ENCODE results near the gene FANCC. TPM values are rescaled to one million over a fixed set of nuclear protein-coding genes. Genes with fewer than 3 reads are reported as not detected.

The FANCC gene
- total and polyA plus RNA-seq, 2 of the 4 experiments (the other 2 are of a cell fraction) = 4.7 to 6.3 TPM

DNA sequence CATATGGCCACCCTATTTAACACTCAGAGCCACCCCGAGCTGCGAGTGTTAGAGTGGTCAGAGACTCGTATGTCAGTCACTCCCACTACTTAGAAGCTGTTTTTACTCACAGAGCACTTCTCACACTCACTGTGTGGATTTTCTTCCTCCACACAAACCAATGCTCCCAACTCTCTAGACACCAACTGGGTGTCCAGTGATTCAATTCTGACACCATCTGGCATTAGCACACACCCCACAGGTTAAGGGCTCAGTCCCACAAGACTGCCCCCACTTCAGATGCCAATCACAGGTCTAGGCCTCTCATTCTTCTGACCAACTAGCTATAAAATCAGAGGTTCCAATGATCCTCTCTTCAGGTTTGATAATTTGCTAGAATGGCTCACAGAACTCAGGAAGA lies 174.8 kb downstream of the FANCC start:
- dilution Hi-C loops (cut with HindIII; ENCODE audit: low sequenced_read_pairs, unreplicated experiment) = no loop called here
- ATAC-seq (ENCODE audit: low read depth) = no peak
- Histone ChIP-seq H4K91ac (ENCODE audit: insufficient read depth, low read depth, low read length) (no peak overlapping the region), H4K8ac (ENCODE audit: low read depth in 2 of 2, low read length in 2 of 2) (no peak overlapping the region), H3K9ac (ENCODE audit: low read depth, low read length) (no peak overlapping the region), H2AFZ (replicated peaks; ENCODE audit: low read length, poor library complexity) (no peak overlapping the region), H3K4me2 (ENCODE audit: low read depth, low read length) (no peak overlapping the region), H2AK5ac (ENCODE audit: low read depth, low read length) (no peak overlapping the region), H3K14ac (replicated peaks; ENCODE audit: low read depth, low read length) (no peak overlapping the region), H2BK20ac (ENCODE audit: low read depth, low read length) (no peak overlapping the region), H3K9me1 (ENCODE audit: insufficient read depth, low read length) (0 out of 2 replicates have a peak, but pooled peaks cover 4% of the 10 kb centered on the region), H2BK15ac (ENCODE audit: low read depth, low read length) (peak overlapping the region; percentile 40; the same call in 2 of the 3 replicates), H3K27ac (ENCODE audit: insufficient read depth, low read length) (no peak overlapping the region), H3K9me3 (ENCODE audit: control insufficient read depth, insufficient read depth, low read length) (no peaks in the 10 kb centered on the region), H4K20me1 (ENCODE audit: insufficient read depth, low read length) (no peaks in the 10 kb centered on the region), H2AK9ac (replicated peaks; ENCODE audit: low read depth, low read length, poor library complexity) (no peak overlapping the region), H3K27me3 (ENCODE audit: control insufficient read depth, insufficient read depth, low read length) (no peaks in the 10 kb centered on the region), H3K56ac (ENCODE audit: extremely low read depth, insufficient read depth, low read length) (no peak overlapping the region), H3K4ac (ENCODE audit: low read depth, low read length) (no peak overlapping the region; the same call in 1 of the 2 replicates), H4K5ac (ENCODE audit: low read depth, low read length) (no peak overlapping the region), H3K18ac (ENCODE audit: low read depth, low read length) (no peak overlapping the region; the same call in 1 of the 2 replicates), H3K4me1 (ENCODE audit: control insufficient read depth, insufficient read depth, low read length) (peaks cover 6% of the 10 kb centered on the region; the same call in 1 of the 2 replicates), H3K4me3 (ENCODE audit: insufficient read depth, low read depth, low read length) (no peak overlapping the region), H2BK5ac (ENCODE audit: low read depth, low read length, poor library complexity, severe bottlenecking) (no peak overlapping the region), H3K79me1 (ENCODE audit: low read depth in 1 of 2, low read length in 2 of 2) (no peaks in the 10 kb centered on the region), H3K23ac (ENCODE audit: low read depth, low read length) (no peak overlapping the region; the same call in 1 of the 2 replicates), H3K36me3 (ENCODE audit: control insufficient read depth, insufficient read depth, low read length) (no peaks in the 10 kb centered on the region), H2BK120ac (ENCODE audit: low read depth, low read length) (no peak overlapping the region)
- in situ Hi-C loops (cut with MboI; ENCODE audit: low sequenced_read_pairs) = no loop called here
- DNase-seq = no peak
- ChIA-PET POLR2A (ENCODE audit: unreplicated experiment) (no interaction called here), CTCF (interaction anchor here (0.9 to 2.1 kb wide), 2 partner anchors 11 to 26 kb away, joined by 4 to 9 read pairs; no protein-coding TSS in a partner anchor)
- no TSS peak for BruUV-seq (replicated peaks)
- WGBS, 2 experiments (ENCODE audit: extremely low coverage in 2 of 2, insufficient read length in 1 of 2) = no CpG with 5 or more reads among the region's 3 CpGs
- TF ChIP-seq RFX5 (IDR thresholded peaks at IDR 0.05; ENCODE audit: low read depth, low read length) (no peak), RCOR1 (IDR thresholded peaks at IDR 0.05; ENCODE audit: insufficient replicate concordance, low read length) (no peak), NFE2L2 (IDR thresholded peaks at IDR 0.05; ENCODE audit: low read depth, low read length) (no peak), MAZ (IDR thresholded peaks at IDR 0.05; ENCODE audit: borderline replicate concordance, low read depth, low read length) (no peak), CEBPB (IDR thresholded peaks at IDR 0.05; ENCODE audit: low read depth, low read length) (no peak), POLR2A (IDR thresholded peaks at IDR 0.05; ENCODE audit: low read depth, low read length) (no peak), MXI1 (IDR thresholded peaks at IDR 0.05; ENCODE audit: borderline replicate concordance, low read depth, low read length) (no peak), SMC3 (IDR thresholded peaks at IDR 0.05; ENCODE audit: low read depth, low read length) (no peak), MAFK (IDR thresholded peaks at IDR 0.05; ENCODE audit: low read depth, low read length) (no peak), BHLHE40 (IDR thresholded peaks at IDR 0.05; ENCODE audit: low read depth, low read length) (no peak)
- TF ChIP-seq, protein P1, sequence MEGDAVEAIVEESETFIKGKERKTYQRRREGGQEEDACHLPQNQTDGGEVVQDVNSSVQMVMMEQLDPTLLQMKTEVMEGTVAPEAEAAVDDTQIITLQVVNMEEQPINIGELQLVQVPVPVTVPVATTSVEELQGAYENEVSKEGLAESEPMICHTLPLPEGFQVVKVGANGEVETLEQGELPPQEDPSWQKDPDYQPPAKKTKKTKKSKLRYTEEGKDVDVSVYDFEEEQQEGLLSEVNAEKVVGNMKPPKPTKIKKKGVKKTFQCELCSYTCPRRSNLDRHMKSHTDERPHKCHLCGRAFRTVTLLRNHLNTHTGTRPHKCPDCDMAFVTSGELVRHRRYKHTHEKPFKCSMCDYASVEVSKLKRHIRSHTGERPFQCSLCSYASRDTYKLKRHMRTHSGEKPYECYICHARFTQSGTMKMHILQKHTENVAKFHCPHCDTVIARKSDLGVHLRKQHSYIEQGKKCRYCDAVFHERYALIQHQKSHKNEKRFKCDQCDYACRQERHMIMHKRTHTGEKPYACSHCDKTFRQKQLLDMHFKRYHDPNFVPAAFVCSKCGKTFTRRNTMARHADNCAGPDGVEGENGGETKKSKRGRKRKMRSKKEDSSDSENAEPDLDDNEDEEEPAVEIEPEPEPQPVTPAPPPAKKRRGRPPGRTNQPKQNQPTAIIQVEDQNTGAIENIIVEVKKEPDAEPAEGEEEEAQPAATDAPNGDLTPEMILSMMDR (conservative IDR thresholded peaks at IDR 0.05; ENCODE audit: low read depth, low read length) = no peak
- TF ChIP-seq, protein P2, sequence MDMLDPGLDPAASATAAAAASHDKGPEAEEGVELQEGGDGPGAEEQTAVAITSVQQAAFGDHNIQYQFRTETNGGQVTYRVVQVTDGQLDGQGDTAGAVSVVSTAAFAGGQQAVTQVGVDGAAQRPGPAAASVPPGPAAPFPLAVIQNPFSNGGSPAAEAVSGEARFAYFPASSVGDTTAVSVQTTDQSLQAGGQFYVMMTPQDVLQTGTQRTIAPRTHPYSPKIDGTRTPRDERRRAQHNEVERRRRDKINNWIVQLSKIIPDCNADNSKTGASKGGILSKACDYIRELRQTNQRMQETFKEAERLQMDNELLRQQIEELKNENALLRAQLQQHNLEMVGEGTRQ (IDR thresholded peaks at IDR 0.05; ENCODE audit: low read depth, low read length) = no peak
- TF ChIP-seq, protein P3, sequence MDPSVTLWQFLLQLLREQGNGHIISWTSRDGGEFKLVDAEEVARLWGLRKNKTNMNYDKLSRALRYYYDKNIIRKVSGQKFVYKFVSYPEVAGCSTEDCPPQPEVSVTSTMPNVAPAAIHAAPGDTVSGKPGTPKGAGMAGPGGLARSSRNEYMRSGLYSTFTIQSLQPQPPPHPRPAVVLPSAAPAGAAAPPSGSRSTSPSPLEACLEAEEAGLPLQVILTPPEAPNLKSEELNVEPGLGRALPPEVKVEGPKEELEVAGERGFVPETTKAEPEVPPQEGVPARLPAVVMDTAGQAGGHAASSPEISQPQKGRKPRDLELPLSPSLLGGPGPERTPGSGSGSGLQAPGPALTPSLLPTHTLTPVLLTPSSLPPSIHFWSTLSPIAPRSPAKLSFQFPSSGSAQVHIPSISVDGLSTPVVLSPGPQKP (IDR thresholded peaks at IDR 0.05; ENCODE audit: borderline replicate concordance, low read depth, low read length) = no peak
- intact Hi-C loops (cut with micrococcal nuclease) = no loop called here

All from IMR-90 (cell line).